ENCODE data around the gene CCDC91.
"Not testable (repeated sequence)": the region's sequence is repeated elsewhere in the genome, so short reads cannot be mapped to it uniquely, and the experiment has no call there.

CCDC91 gene

DNA sequence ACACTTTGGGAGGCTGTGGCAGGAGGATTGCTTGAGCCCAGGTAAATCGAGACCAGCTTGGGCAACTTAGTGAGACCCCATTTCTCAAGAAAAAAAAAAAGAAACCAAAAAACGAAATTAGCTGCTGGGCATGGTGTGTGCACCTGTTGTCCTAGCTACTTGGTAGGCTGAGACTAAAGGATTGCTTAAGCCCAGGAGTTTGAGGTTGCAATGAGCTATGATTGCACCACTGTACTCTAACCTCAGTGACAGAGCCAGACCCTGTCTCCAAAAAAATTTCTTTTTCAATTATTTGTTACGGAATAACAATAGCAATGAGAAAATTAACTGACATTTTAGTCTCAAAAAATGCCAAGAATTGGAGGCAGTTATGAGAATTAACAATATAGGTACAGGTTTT lies 128.0 kb downstream of the CCDC91 start:
- H3K36me3 ChIP-seq (ENCODE audit: control insufficient read depth, insufficient read depth, low read length), result no peaks in the 10 kb centered on the region
- DNase-seq (ENCODE audit: extremely low read depth, insufficient read length), result no peak
- TF ChIP-seq, protein P1, sequence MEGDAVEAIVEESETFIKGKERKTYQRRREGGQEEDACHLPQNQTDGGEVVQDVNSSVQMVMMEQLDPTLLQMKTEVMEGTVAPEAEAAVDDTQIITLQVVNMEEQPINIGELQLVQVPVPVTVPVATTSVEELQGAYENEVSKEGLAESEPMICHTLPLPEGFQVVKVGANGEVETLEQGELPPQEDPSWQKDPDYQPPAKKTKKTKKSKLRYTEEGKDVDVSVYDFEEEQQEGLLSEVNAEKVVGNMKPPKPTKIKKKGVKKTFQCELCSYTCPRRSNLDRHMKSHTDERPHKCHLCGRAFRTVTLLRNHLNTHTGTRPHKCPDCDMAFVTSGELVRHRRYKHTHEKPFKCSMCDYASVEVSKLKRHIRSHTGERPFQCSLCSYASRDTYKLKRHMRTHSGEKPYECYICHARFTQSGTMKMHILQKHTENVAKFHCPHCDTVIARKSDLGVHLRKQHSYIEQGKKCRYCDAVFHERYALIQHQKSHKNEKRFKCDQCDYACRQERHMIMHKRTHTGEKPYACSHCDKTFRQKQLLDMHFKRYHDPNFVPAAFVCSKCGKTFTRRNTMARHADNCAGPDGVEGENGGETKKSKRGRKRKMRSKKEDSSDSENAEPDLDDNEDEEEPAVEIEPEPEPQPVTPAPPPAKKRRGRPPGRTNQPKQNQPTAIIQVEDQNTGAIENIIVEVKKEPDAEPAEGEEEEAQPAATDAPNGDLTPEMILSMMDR (IDR thresholded peaks at IDR 0.05; ENCODE audit: insufficient read depth, low read length, poor library complexity, severe bottlenecking), result no peak
- H3K27me3 ChIP-seq (replicated peaks; ENCODE audit: control insufficient read depth, insufficient read depth, low read length), result no peaks in the 10 kb centered on the region
- H3K4me3 ChIP-seq (replicated peaks; ENCODE audit: low read depth, low read length), result no peak overlapping the region

DNA sequence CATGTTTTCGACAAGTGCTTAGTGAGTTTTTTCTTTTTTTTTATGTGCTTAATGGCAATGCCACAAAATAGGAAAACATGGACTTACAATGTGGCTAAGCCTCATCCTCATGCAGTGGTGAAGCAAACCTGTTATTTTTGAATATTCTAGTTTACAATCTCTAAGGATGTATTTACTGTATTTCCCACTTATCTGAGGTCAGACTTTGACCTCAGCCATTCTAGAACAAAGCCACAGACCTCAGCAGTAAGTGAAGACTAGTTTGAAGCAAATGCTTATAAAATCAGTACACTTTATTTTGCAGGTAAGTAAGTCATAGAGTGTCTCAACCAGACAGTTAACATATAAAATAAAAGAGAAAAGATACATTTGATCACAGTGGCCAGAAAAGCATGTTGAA lies 130.1 kb downstream of the CCDC91 start:
- TF ChIP-seq, protein P1 (IDR thresholded peaks at IDR 0.05; ENCODE audit: insufficient read depth, low read length, poor library complexity, severe bottlenecking), result no peak
- no peak overlapping the region for H3K4me3 ChIP-seq (replicated peaks; ENCODE audit: low read depth, low read length)
- H3K27me3 ChIP-seq (replicated peaks; ENCODE audit: control insufficient read depth, insufficient read depth, low read length), result no peaks in the 10 kb centered on the region
- no peaks in the 10 kb centered on the region for H3K36me3 ChIP-seq (ENCODE audit: control insufficient read depth, insufficient read depth, low read length)
- no peak for DNase-seq (ENCODE audit: extremely low read depth, insufficient read length)

DNA sequence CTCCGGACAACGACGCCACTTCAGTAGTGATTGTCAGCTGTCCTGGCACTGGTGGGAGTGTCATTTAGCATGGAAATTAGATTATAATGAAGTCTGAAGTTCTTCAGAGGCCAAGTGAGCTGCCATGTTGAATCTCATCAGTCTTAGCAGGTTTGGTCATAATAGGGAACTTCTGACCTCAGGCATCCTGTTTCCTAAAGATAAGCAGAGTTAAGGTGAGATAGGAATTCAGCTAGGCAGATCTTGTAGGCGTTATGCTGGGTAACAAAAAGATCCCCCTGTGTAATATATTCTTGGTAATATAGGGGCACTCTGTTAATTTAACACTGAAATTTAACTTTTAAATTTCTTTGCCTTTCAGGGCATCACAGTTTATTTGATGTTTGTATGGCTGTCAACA lies 137.5 kb downstream of the CCDC91 start:
- Histone ChIP-seq H3K4me3 (replicated peaks; ENCODE audit: low read depth, low read length) (no peak overlapping the region), H3K27me3 (replicated peaks; ENCODE audit: control insufficient read depth, insufficient read depth, low read length) (no peaks in the 10 kb centered on the region), H3K36me3 (ENCODE audit: control insufficient read depth, insufficient read depth, low read length) (no peaks in the 10 kb centered on the region)
- TF ChIP-seq, protein P1 (IDR thresholded peaks at IDR 0.05; ENCODE audit: insufficient read depth, low read length, poor library complexity, severe bottlenecking), result no peak
- no peak for DNase-seq (ENCODE audit: extremely low read depth, insufficient read length)

DNA sequence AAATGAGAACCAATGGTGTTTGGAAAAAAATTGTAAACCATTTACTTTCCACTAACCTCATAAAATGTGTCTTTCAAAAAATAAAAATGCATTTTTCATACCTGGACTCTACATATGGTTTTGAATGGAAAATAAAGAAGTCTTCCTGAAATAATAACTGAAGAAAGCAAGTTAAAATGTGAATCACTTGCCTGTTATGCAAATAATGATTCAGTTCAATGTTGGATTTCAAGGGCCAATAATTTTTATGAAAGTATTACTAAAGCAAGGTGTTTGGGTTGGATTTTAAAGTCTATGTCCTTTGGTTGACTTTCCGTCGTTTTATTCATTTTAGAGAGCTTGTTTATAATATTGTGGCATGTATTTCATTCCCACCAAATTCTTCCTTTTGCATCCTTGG lies 138.7 kb downstream of the CCDC91 start:
- Histone ChIP-seq H3K36me3 (ENCODE audit: control insufficient read depth, insufficient read depth, low read length) (no peaks in the 10 kb centered on the region), H3K4me3 (replicated peaks; ENCODE audit: low read depth, low read length) (no peak overlapping the region), H3K27me3 (replicated peaks; ENCODE audit: control insufficient read depth, insufficient read depth, low read length) (no peaks in the 10 kb centered on the region)
- DNase-seq (ENCODE audit: extremely low read depth, insufficient read length), result no peak
- TF ChIP-seq, protein P1 (IDR thresholded peaks at IDR 0.05; ENCODE audit: insufficient read depth, low read length, poor library complexity, severe bottlenecking), result no peak

DNA sequence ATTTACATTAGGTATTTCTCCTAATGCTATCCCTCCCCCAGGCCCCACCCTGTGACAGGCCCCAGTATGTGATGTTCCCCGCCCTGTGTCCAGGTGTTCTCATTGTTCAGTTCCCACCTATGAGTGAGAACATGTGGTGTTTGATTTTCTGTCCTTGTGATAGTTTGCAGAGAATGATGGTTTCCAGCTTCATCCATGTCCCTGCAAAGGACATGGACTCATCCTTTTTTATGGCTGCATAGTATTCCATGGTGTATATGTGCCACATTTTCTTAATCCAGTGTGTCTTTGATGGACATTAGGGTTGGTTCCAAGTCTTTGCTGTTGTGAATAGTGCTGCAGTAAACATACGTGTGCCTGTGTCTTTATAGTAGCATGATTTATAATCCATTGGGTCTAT lies 139.5 kb downstream of the CCDC91 start:
- DNase-seq (ENCODE audit: extremely low read depth, insufficient read length); H3K4me3 ChIP-seq (replicated peaks; ENCODE audit: low read depth, low read length); H3K36me3 ChIP-seq (ENCODE audit: control insufficient read depth, insufficient read depth, low read length); H3K27me3 ChIP-seq (replicated peaks; ENCODE audit: control insufficient read depth, insufficient read depth, low read length): not testable (repeated sequence)

DNA sequence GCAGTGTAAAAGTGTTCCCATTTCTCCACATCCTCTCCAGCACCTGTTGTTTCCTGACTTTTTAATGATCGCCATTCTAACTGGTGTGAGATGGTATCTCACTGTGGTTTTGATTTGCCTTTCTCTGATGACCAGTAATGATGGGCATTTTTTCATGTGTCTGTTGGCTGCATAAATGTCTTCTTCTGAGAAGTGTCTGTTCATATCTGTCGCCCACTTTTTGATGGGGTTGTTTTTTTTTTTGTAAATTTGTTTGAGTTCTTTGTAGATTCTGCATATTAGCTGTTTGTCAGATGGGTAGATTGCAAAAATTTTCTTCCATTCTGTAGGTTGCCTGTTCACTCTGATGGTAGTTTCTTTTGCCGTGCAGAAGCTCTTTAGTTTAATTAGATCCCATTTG lies 140.0 kb downstream of the CCDC91 start:
- DNase-seq (ENCODE audit: extremely low read depth, insufficient read length); H3K36me3 ChIP-seq (ENCODE audit: control insufficient read depth, insufficient read depth, low read length); H3K4me3 ChIP-seq (replicated peaks; ENCODE audit: low read depth, low read length); H3K27me3 ChIP-seq (replicated peaks; ENCODE audit: control insufficient read depth, insufficient read depth, low read length): not testable (repeated sequence)

DNA sequence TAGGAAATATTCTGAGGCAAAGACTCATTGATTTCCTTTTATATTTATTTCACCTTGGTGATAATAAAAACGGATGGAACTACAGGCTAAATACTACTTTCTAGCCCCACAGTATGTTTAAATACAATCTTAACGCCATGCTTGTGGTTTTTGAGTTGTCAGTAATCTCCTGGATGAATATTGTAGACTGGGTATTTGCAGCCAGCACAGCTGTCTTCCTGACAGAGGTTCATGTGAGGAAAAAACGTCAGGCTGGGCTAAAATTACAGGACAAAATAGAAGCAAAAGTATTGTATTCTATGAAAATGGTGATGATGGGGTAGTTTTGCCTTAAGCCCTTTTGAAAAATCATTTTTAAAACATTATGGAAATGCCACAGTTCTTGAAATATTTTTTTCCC lies 140.9 kb downstream of the CCDC91 start:
- DNase-seq (ENCODE audit: extremely low read depth, insufficient read length), result no peak
- TF ChIP-seq, protein P1 (IDR thresholded peaks at IDR 0.05; ENCODE audit: insufficient read depth, low read length, poor library complexity, severe bottlenecking), result no peak
- Histone ChIP-seq H3K27me3 (replicated peaks; ENCODE audit: control insufficient read depth, insufficient read depth, low read length) (no peaks in the 10 kb centered on the region), H3K36me3 (ENCODE audit: control insufficient read depth, insufficient read depth, low read length) (no peaks in the 10 kb centered on the region), H3K4me3 (replicated peaks; ENCODE audit: low read depth, low read length) (no peak overlapping the region)

All from GM06990 (cell line).